Measurements from ENCODE around the gene HSF2BP.

Gene HSF2BP

DNA sequence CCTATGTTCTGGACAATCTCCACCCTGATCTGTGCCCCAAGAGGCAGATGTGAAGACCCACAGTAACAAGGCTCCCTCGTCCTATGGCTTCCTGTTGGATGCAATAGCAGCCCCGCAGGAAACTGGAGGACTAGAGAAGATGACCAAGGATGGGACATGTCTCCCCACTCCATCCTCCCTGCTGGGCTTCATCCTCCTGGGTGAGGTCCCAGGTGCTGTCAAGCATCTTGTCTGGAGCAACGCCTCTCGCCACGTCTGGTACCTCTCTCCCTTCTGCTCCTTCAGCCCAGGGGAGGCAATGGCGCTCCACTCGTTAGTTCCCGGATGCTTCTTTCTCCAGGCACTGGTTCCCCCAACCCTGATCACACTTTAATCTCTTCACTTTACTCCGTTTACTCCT, 11.1 kb downstream of the HSF2BP start:
- FAIRE-seq, result no peak

DNA sequence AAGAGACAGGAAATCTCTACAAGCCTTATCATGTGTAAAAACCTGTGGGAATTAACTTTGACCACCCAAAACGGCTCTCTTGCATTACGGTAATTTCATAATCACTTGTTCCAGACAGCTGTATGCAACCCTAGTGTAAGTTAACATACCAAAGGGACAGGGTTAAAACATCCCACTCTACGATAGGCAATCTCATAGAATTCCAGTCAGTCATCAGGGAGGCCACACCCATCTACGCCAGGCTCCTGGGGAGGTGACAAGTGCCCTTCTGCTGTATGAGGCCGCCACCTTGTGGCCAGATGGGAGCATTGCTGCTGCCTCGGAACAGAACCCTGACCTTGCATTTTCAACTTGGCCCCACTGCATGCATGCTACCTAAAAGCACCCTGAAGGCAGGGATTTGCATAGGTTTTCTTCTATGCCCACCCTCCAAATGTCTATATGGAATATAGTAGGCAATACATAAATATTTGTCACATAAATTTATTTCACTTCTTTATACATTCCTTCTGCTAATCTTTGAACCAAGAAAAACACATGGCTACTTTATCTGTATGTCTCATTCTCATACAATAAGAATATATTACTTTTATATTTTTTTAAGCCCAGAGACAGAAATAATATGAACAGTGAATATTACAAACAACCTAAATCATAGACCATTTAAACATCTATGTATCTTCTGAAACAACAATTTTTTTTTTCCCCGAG, 12.6 kb downstream of the HSF2BP start:
- peak; percentile 73 for FAIRE-seq

GRCh38 chr21:43645976-43646375, 13.3 kb downstream of the HSF2BP start:
- FAIRE-seq, result no peak

- peak; percentile 94 for FAIRE-seq
Observed at GRCh38 chr21:43645136-43645891, 14.0 kb downstream of the HSF2BP start.

DNA sequence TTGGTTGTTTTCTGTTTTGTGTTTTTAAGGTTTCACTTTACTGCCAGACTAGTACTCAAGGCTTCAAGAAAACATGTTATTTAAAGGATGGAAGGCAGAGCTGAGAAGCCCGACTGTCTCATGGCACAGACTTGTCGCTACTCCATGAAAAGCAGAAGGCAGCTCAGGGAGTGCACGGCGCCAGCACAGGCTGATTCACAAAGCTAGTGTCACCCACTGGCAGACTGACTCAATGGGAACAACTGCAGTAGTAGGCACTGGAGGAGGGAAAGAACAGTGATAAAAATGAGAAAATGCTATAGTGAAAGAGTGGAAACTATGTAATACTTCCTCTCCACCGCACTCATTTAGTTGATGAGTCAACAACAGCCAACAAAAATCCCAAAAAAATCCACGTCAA, 14.7 kb downstream of the HSF2BP start:
- FAIRE-seq, result no peak

GRCh38 chr21:43644071-43644470, 15.2 kb downstream of the HSF2BP start:
- FAIRE-seq, result no peak

GRCh38 chr21:43643193-43643592, 16.1 kb downstream of the HSF2BP start:
- no peak for FAIRE-seq

GRCh38 chr21:43640400-43640799, 18.9 kb downstream of the HSF2BP start:
- FAIRE-seq, result no peak

GRCh38 chr21:43639470-43640353, 19.6 kb downstream of the HSF2BP start:
- no peak for FAIRE-seq

- no peak for FAIRE-seq
Observed at GRCh38 chr21:43637530-43638158, 21.6 kb downstream of the HSF2BP start.

- FAIRE-seq, result no peak
Observed at GRCh38 chr21:43635436-43635835, 23.9 kb downstream of the HSF2BP start.

DNA sequence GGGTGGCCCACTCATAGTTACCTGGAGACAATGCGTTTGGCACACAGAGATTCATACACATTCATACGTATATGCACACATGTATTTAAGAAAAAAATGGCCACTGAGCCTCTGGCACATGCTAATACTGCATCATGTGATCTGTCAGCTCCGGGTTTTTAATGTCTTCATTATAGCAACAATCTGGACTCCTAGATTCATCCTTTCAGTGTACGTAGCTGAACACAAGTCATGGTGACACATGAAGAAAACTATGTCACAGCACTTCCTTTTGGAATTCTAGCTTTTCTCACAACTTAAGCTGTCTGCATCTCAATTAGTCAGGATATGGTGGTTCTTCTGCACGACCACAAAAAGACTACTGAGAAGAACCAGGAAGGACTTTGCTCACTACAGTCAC, 24.7 kb downstream of the HSF2BP start:
- no peak for FAIRE-seq

DNA sequence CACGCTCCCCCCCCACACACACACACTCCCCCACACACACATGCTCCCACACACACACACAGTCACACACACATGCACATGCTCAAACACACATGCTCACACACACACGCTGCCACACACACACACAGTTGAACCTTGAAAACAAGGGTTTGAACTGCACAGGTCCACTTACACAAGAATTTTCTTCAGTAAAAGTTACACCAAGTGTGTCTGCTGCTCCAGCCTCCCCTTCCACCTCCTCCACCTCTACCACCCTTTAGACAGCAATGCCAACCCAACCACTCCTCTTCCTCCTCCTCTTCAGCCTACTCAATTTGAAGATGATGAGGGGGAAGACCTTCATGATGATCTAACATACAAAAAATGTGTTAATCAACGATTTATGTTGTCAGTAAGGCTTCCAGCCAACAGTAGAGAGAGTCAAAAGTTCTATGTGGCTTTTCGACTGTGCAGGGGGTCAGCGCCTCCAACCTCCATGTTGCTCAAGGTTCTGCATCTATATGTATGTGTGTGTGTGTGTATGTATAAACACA, 26.8 kb downstream of the HSF2BP start:
- no peak for FAIRE-seq

GRCh38 chr21:43631411-43632107, 27.7 kb downstream of the HSF2BP start:
- no peak for FAIRE-seq

GRCh38 chr21:43627527-43627926, 31.8 kb downstream of the HSF2BP start:
- FAIRE-seq, result no peak

DNA sequence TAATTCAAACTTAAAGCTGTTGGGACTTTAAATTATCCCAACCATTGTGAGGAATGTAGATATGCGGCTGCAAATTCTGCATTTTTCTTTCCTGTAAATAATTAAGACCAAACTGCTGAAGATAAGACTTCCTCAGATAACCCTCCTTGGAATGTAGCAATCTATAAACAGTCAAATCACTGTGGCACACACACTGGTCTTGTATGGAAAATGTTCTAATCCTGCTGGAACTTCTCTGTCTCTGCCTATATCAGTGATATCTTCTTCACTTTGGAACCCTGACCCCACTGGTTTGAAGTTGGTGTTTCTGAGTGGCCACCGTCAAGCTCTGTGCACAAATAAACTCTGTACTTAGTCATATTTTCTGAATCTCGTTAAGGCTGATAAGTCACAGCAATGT, 32.9 kb downstream of the HSF2BP start:
- no peak for FAIRE-seq

- no peak for FAIRE-seq
Observed at GRCh38 chr21:43624339-43624738, 34.9 kb downstream of the HSF2BP start.

GRCh38 chr21:43623588-43623987, 35.7 kb downstream of the HSF2BP start:
- FAIRE-seq, result no peak

GRCh38 chr21:43622796-43623195, 36.5 kb downstream of the HSF2BP start:
- FAIRE-seq, result no peak

- FAIRE-seq, result no peak
Observed at GRCh38 chr21:43619856-43620255, 39.4 kb downstream of the HSF2BP start.

GRCh38 chr21:43619344-43619743, 39.9 kb downstream of the HSF2BP start:
- FAIRE-seq, result no peak

- no peak for FAIRE-seq
Observed at GRCh38 chr21:43618940-43619339, 40.3 kb downstream of the HSF2BP start.
